Adrenal gland (tissue), 12 donors: ENCODE results near the gene ASXL1. TPM values are rescaled to one million over a fixed set of nuclear protein-coding genes. Genes with fewer than 3 reads are reported as not detected.

Source experiments
- DNase-seq, 7 donors: peaks; one replicate each; pipeline ENCODE4 v3.0.0-alpha.2; 2019 to 2020
- H3K27ac ChIP-seq, 5 donors: fragments of 200-600 bp; sonication (generic) in 4 of 5; 1 replicate in 3 of 5; 2 replicates in 2 of 5; pipeline versions ENCODE4 v1.5.1 to v1.8.0; 2016 to 2020; ENCODE audit warnings: mild to moderate bottlenecking in 1 of 5
- H3K27me3 ChIP-seq: fragments of 200-600 bp; 2 replicates; pipeline ENCODE4 v1.8.0; 2021
- H3K36me3 ChIP-seq, 2 donors: fragments of 200-600 bp; replicated peaks in 1 of 2; 1 replicate in 1 of 2; 2 replicates in 1 of 2; pipeline versions ENCODE4 v1.5.1 to v1.8.0; 2018 to 2022
- H3K4me1 ChIP-seq, 2 donors: fragments of 200-600 bp; replicated peaks in 1 of 2; 1 replicate in 1 of 2; 2 replicates in 1 of 2; pipeline versions ENCODE4 v1.5.1 to v1.8.0; 2018 to 2021
- H3K4me3 ChIP-seq, 4 donors: fragments of 200-600 bp; sonication (generic) in 3 of 4; one replicate each; pipeline ENCODE4 v1.5.1; 2016 to 2018
- H3K9me3 ChIP-seq, 3 donors: fragments of 200-600 bp; sonication (generic) in 1 of 3; replicated peaks in 1 of 3; 1 replicate in 2 of 3; 2 replicates in 1 of 3; pipeline versions ENCODE4 v1.5.1 to v1.8.0; 2016 to 2021
- POLR2A ChIP-seq, 2 donors: fragments of 450-650 bp; IDR thresholded peaks; one replicate each; pipeline ENCODE4 v1.6.1; 2017; ENCODE audit warnings: antibody characterized with exemption in 2 of 2, mild to moderate bottlenecking in 2 of 2, moderate library complexity in 1 of 2
- whole genome bisulfite sequencing, 4 donors: extraction: QIAGEN DNeasy Blood & Tissue Kit in 2 of 4; methylation state at CpG; one replicate each; pipeline versions ENCODE4 v1.1.5 to v1.1.7; 2013 to 2017; 5-methylcytosine and 5-hydroxymethylcytosine counted together
- intact Hi-C, 2 donors: fragments of 100-400 bp; cut with DNase I; formaldehyde crosslinking; loops; one replicate each; pipeline versions ENCODE4 v1.14.1 to v1.15.0; 2022 to 2023
- polyA plus RNA-seq, 3 donors: library from polyadenylated mRNA; stranded (reverse); fragments of 200-250 nt in 2 of 3; fragments of 350-450 nt in 1 of 3; fragmentation: Illumina TruSeq in 1 of 3; extraction: RNeasy Lipid Tissue Mini Kit (QIAGEN cat#74804) in 1 of 3; gene quantifications; one replicate each; pipeline ENCODE4 v1.2.3, GENCODE V29; 2013 to 2014
- total RNA-seq, 9 donors: library from RNA; depleted of rRNA in 4 of 9; stranded (reverse); fragments of >200 nt in 4 of 9; fragments of 120-200 nt in 1 of 9; fragmentation: NEBNext Ultra II Directional in 1 of 9; extraction: Animal tissue kit (Norgen Biotek cat#: 25700) in 1 of 9; gene quantifications; one replicate each; pipeline versions ENCODE4 v1.1.0 to v1.2.4, GENCODE V29; 2013 to 2023
- TF ChIP-seq, protein P1 (sequence below), 6 experiments: fragments of 450-650 bp in 4 of 6; fragments of 200-600 bp in 2 of 6; sonication (generic) in 1 of 6; IDR thresholded peaks; 1 replicate in 5 of 6; 2 replicates in 1 of 6; pipeline versions ENCODE4 v1.5.1 to v1.8.0; 2016 to 2021; ENCODE audit warnings: antibody characterized with exemption in 6 of 6, mild to moderate bottlenecking in 2 of 6, moderate library complexity in 1 of 6
- donor health status: healthy with polysubstance abuse.
- donor health status: Bipolar disorder and iron deficiency.
- donor health status: DM: yes; HTN: yes; CAD: no.
- donor health status: DM: no; HTN: no; CAD: no.
- donor health status: DM: no; HTN: no; CAD: no.
- donor health status: DM: yes; HTN: yes; CAD: no.

The ASXL1 gene
- total and polyA plus RNA-seq, 12 donors: 19.9 to 77.7 (median 51.8) TPM

DNA sequence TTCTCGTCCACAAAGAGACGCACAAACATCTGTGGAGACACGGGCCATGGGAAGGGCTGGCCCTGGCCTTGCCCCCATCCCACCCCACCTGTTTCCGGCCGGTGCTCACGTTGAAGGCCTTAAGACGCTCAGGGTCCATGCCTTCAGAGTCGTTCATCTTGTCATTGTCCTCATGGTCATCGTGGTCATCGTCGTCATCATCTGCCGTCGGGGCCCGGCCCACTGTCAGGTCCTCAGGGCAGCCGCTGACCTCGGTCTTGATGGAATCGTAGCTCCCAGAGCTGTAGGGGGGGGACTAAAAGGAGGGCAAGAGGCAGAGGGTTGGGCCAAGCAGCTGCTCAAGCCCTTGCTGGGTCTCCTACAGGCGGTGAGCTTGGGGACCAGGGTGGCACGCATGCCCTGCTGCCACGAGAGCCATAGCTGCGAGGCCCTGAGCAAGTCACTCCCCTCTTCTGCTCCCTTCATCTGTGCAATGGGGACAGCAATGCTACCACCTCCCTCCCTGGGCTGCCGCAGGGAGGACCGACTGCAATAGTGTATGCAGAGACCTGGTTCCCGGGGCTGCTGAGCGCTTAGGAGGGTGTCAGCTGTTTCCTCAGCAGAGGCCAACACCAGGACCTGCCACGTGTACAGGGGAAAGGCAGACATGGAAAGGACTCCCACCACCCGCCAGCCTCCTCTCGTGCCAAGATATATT lies 95.5 kb downstream of the ASXL1 start:
- Histone ChIP-seq H3K27ac (peak overlapping the region in 2 of 5 donors; percentile 10 to 49), H3K27me3 (no peaks in the 10 kb centered on the region), H3K4me1 (peaks cover 7 to 50% of the 10 kb centered on the region in 2 donors), H3K36me3 (peaks cover 0 to 30% of the 10 kb centered on the region in 2 donors), H3K9me3 (no peaks in the 10 kb centered on the region), H3K4me3 (no peak overlapping the region)
- intact Hi-C loops: loop anchor here in 1 of 2 donors (10.0 kb wide), 1 partner anchor 119 kb away; no protein-coding TSS in a partner anchor
- WGBS, 4 donors: 72 to 94% (median 75%) methylated on average over 10 to 28 of the region's 28 CpGs
- TF ChIP-seq, protein P1, sequence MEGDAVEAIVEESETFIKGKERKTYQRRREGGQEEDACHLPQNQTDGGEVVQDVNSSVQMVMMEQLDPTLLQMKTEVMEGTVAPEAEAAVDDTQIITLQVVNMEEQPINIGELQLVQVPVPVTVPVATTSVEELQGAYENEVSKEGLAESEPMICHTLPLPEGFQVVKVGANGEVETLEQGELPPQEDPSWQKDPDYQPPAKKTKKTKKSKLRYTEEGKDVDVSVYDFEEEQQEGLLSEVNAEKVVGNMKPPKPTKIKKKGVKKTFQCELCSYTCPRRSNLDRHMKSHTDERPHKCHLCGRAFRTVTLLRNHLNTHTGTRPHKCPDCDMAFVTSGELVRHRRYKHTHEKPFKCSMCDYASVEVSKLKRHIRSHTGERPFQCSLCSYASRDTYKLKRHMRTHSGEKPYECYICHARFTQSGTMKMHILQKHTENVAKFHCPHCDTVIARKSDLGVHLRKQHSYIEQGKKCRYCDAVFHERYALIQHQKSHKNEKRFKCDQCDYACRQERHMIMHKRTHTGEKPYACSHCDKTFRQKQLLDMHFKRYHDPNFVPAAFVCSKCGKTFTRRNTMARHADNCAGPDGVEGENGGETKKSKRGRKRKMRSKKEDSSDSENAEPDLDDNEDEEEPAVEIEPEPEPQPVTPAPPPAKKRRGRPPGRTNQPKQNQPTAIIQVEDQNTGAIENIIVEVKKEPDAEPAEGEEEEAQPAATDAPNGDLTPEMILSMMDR (IDR thresholded peaks at IDR 0.05): no peak
- no peak for TF ChIP-seq POLR2A (IDR thresholded peaks at IDR 0.05)
- no peak for DNase-seq

DNA sequence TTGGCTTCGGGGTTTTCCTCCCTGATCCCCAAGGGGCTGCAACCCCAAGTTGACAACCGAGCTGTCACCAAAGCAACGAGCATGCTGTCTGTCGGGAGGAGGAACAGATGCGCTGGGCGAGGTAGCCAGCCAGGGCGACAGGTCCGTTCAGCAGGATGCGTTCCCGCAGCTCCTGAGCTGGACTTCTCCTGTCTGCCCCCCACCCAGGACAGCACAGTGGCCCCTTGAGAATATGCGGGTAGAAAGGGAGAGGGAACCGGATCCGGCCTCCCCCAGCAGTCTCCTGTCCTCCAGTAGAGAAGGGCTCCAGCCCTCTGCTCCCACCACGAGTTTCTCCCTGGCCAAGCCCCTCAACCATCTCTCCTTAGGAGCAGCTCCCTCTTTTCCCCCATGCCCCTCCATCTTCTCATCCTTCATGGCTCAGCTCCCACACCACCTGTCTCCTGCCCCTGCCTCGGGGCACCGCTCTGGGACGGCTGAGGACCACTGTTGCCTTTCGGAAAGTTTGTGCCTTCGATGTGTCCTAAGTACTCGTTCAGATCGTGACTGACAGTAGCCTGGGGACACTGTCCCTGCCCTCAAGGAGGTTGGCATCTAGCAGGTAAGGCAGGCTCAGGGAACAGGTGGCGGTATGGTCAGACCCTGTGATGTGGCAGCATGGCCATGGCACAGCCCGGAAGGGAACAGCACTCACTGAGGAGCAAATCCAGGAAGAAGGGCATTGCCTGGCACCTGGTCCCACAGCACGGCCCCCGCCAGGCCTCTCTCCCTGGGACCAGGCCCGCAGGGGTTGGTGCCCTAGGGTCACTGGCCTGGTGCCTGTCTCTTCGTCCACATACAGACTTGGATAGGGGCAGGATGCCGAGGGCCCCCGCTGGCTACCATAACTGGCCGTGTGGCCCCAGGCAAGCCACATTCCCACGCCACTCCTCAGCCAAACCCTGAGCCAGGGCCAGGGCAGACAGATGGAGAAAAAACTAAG lies 96.3 kb downstream of the ASXL1 start:
- Histone ChIP-seq H3K27me3 (no peaks in the 10 kb centered on the region), H3K36me3 (peaks cover 0 to 30% of the 10 kb centered on the region in 2 donors), H3K9me3 (no peaks in the 10 kb centered on the region), H3K4me1 (peaks cover 7 to 44% of the 10 kb centered on the region in 2 donors), H3K4me3 (no peak overlapping the region), H3K27ac (peak overlapping the region in 1 of 5 donors; percentile 49)
- TF ChIP-seq POLR2A (IDR thresholded peaks at IDR 0.05): no peak
- TF ChIP-seq, protein P1 (IDR thresholded peaks at IDR 0.05): no peak
- intact Hi-C loops: loop anchor here in 1 of 2 donors (10.0 kb wide), 1 partner anchor 120 kb away; no protein-coding TSS in a partner anchor
- no peak for DNase-seq
- WGBS, 4 donors: 89 to 95% (median 91%) methylated on average over 19 to 31 of the region's 31 CpGs

DNA sequence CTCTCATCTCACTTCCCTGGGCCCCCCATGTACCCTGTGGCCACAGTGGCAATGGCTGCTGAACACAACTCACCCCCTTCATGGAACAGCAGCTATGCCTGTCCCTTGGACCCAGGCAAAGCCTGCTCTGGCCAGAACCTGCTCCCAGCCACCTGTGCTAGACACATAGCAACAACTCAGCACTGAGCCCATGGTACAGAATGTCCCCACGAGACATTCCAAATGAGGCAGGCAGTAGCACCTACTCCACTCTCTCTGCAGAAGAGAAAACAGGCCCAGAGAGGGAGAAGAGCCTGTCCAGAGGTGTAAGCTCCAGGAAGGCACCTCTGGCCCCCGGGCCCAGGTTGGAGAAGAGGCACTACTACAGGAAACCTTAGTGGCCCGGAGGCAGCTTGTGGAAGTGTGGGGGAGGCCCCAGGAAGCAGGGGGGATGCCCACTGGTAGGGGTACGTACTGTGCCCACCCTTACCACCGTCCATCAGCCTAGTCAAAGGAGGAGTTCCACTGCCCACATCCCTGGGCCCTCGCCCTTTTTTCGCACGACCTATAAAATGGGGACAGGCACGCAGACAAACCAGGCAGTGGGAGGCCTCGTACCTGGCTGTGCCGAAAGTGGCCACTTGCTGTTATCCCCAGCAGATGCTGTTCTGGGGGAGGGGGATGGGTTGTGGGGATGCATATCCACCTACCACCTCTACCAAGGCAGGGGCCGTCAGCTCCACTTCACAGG lies 97.2 kb downstream of the ASXL1 start:
- Histone ChIP-seq H3K9me3 (no peaks in the 10 kb centered on the region), H3K36me3 (peaks cover 0 to 30% of the 10 kb centered on the region in 2 donors), H3K4me1 (peaks cover 7 to 35% of the 10 kb centered on the region in 2 donors), H3K27ac (peak overlapping the region in 1 of 5 donors; percentile 49), H3K27me3 (no peaks in the 10 kb centered on the region), H3K4me3 (no peak overlapping the region)
- DNase-seq: no peak
- intact Hi-C loops: loop anchor here in 1 of 2 donors (10.0 kb wide), 1 partner anchor 121 kb away; no protein-coding TSS in a partner anchor
- 80 to 83% (median 82%) methylated on average over 12 of the region's 12 CpGs for WGBS, 4 donors
- TF ChIP-seq, protein P1 (IDR thresholded peaks at IDR 0.05): no peak
- no peak for TF ChIP-seq POLR2A (IDR thresholded peaks at IDR 0.05)
